H1 (cell line): ENCODE measurements around the gene RBM34. TPM values are rescaled to one million over a fixed set of nuclear protein-coding genes. Genes with fewer than 3 reads are reported as not detected.

Source experiments
- CTCF ChIA-PET: fragments of 300-600 bp; sonication (Branson Sonifier 250); formaldehyde crosslinking; loops from one replicate; lab custom pipeline; 2021; ENCODE audit not compliant: partially characterized antibody; lab: Charles Lee
- POLR2A ChIA-PET: fragments of 300-600 bp; sonication (Branson Sonifier 250); formaldehyde crosslinking; loops from one replicate; lab custom pipeline; 2021; ENCODE audit warnings: inconsistent platforms; ENCODE audit not compliant: partially characterized antibody; lab: Charles Lee
- DNase-seq, 2 experiments: peaks; one replicate each; pipeline versions ENCODE4 v3.0.0 to v3.0.0-alpha.2; 2010 to 2022; ENCODE audit warnings: low spot score in 2 of 2, low read depth in 1 of 2, mixed read lengths in 1 of 2
- FAIRE-seq: peaks from 2 replicates; lab custom pipeline; 2011; peaks lifted over from hg19 to GRCh38; lab: Jason Lieb, UNC
- H2AFZ ChIP-seq: 2 replicates; pipeline ENCODE4 v1.8.1; 2012; ENCODE audit warnings: low read length, inconsistent platforms
- H2AK5ac ChIP-seq: 2 replicates; pipeline ENCODE4 v1.6.1; 2013; ENCODE audit warnings: low read depth, low read length
- H2BK120ac ChIP-seq: replicated peaks from 2 replicates; pipeline ENCODE3; 2013; ENCODE audit warnings: low read depth, low read length, inconsistent platforms
- H2BK12ac ChIP-seq: 2 replicates; pipeline ENCODE4 v1.6.1; 2013; ENCODE audit warnings: low read depth, low read length
- H2BK15ac ChIP-seq: 2 replicates; pipeline ENCODE4 v1.6.1; 2013; ENCODE audit warnings: low read length
- H2BK20ac ChIP-seq: 2 replicates; pipeline ENCODE4 v1.6.1; 2013; ENCODE audit warnings: low read length
- H2BK5ac ChIP-seq: 2 replicates; pipeline ENCODE4 v1.6.1; 2013; ENCODE audit warnings: low read depth, low read length
- H3K14ac ChIP-seq: 2 replicates; pipeline ENCODE4 v1.6.1; 2013; ENCODE audit warnings: inconsistent platforms; ENCODE audit not compliant: insufficient read length
- H3K18ac ChIP-seq: 2 replicates; pipeline ENCODE4 v1.6.1; 2013; ENCODE audit warnings: low read length; ENCODE audit errors: extremely low read depth
- H3K23ac ChIP-seq: 2 replicates; pipeline ENCODE4 v1.6.1; 2013; ENCODE audit warnings: inconsistent platforms; ENCODE audit not compliant: insufficient read length
- H3K23me2 ChIP-seq: 2 replicates; pipeline ENCODE4 v1.6.1; 2013; ENCODE audit warnings: low read depth, low read length
- H3K27ac ChIP-seq: 2 replicates; pipeline ENCODE4 v1.6.1; 2011; ENCODE audit warnings: low read depth, low read length, inconsistent platforms
- H3K27me3 ChIP-seq, 4 experiments: replicated peaks in 1 of 4; 1 replicate in 1 of 4; 2 replicates in 3 of 4; pipeline versions ENCODE4 v1.6.1 to v1.8.1; 2011 to 2013; ENCODE audit warnings: low read length in 3 of 4, mild to moderate bottlenecking in 3 of 4, inconsistent platforms in 2 of 4, mixed read lengths in 2 of 4, moderate library complexity in 1 of 4; ENCODE audit not compliant: control insufficient read depth in 3 of 4, insufficient read depth in 3 of 4; ENCODE audit errors: extremely low read depth in 1 of 4
- H3K36me3 ChIP-seq, 4 experiments: 2 replicates each; pipeline versions ENCODE4 v1.6.1 to v1.8.1; 2011 to 2013; ENCODE audit warnings: mild to moderate bottlenecking in 4 of 4, low read length in 3 of 4, moderate library complexity in 2 of 4, control low read depth in 1 of 4, inconsistent platforms in 1 of 4; ENCODE audit not compliant: insufficient read depth in 4 of 4, control insufficient read depth in 2 of 4
- H3K4ac ChIP-seq: replicated peaks from 2 replicates; pipeline ENCODE3; 2013; ENCODE audit warnings: low read length, low read depth, mixed read lengths, inconsistent platforms; ENCODE audit not compliant: insufficient read length
- H3K4me1 ChIP-seq, 4 experiments: replicated peaks in 1 of 4; 1 replicate in 1 of 4; 2 replicates in 3 of 4; pipeline versions ENCODE4 v1.6.1 to v1.8.1; 2011 to 2013; ENCODE audit warnings: low read length in 3 of 4, inconsistent platforms in 2 of 4, mixed read lengths in 1 of 4; ENCODE audit not compliant: insufficient read depth in 4 of 4, control insufficient read depth in 3 of 4
- H3K4me2 ChIP-seq, 2 experiments: 2 replicates each; pipeline versions ENCODE4 v1.6.1 to v1.8.1; 2011 to 2013; ENCODE audit warnings: low read depth in 2 of 2, low read length in 2 of 2, control low read depth in 1 of 2, inconsistent platforms in 1 of 2, mild to moderate bottlenecking in 1 of 2; ENCODE audit not compliant: insufficient read depth in 1 of 2
- H3K4me3 ChIP-seq, 4 experiments: fragments of 200-600, 300-600 bp in 1 of 4; sonication (generic), shearing (Covaris generic), sonication (Bioruptor Twin) in 1 of 4; 2 replicates each; pipeline versions ENCODE4 v1.5.1 to v1.8.1; 2011 to 2016; ENCODE audit warnings: low read length in 4 of 4, low read depth in 3 of 4, control low read depth in 2 of 4, inconsistent platforms in 2 of 4, mild to moderate bottlenecking in 2 of 4, mixed read lengths in 1 of 4, moderate library complexity in 1 of 4; ENCODE audit not compliant: insufficient read depth in 2 of 4; ENCODE audit errors: extremely low read depth in 1 of 4
- H3K56ac ChIP-seq: replicated peaks from 2 replicates; pipeline ENCODE3; 2013; ENCODE audit warnings: low read depth, mild to moderate bottlenecking, mixed read lengths, low read length, inconsistent platforms; ENCODE audit not compliant: insufficient read length
- H3K79me1 ChIP-seq: 2 replicates; pipeline ENCODE4 v1.6.1; 2013; ENCODE audit warnings: low read depth, low read length, control low read depth
- H3K79me2 ChIP-seq, 2 experiments: 2 replicates each; pipeline versions ENCODE4 v1.6.1 to v1.8.1; 2012 to 2013; ENCODE audit warnings: low read length in 2 of 2, mild to moderate bottlenecking in 2 of 2, inconsistent platforms in 1 of 2; ENCODE audit not compliant: insufficient read depth in 2 of 2, control insufficient read depth in 1 of 2
- H3K9ac ChIP-seq, 4 experiments: replicated peaks in 1 of 4; 1 replicate in 1 of 4; 2 replicates in 3 of 4; pipeline versions ENCODE4 v1.6.1 to v1.8.1; 2011 to 2013; ENCODE audit warnings: low read depth in 3 of 4, low read length in 3 of 4, control low read depth in 2 of 4, mild to moderate bottlenecking in 2 of 4, moderate library complexity in 2 of 4, inconsistent platforms in 1 of 4; ENCODE audit errors: extremely low read depth in 1 of 4
- H3K9me3 ChIP-seq, 2 experiments: 2 replicates each; pipeline versions ENCODE4 v1.6.1 to v1.8.1; 2012 to 2013; ENCODE audit warnings: mild to moderate bottlenecking in 2 of 2, moderate library complexity in 2 of 2, control low read depth in 1 of 2, inconsistent platforms in 1 of 2, low read depth in 1 of 2, low read length in 1 of 2, mixed read lengths in 1 of 2; ENCODE audit not compliant: insufficient read depth in 2 of 2
- H4K20me1 ChIP-seq, 2 experiments: replicated peaks in 1 of 2; 2 replicates each; pipeline versions ENCODE3 to v1.8.1; 2011 to 2013; ENCODE audit warnings: inconsistent platforms in 2 of 2, low read length in 2 of 2, mild to moderate bottlenecking in 1 of 2; ENCODE audit not compliant: insufficient read depth in 2 of 2, control insufficient read depth in 1 of 2
- H4K5ac ChIP-seq: 2 replicates; pipeline ENCODE4 v1.6.1; 2013; ENCODE audit warnings: low read length, low read depth, mixed read lengths, inconsistent platforms; ENCODE audit not compliant: insufficient read length
- H4K8ac ChIP-seq: 2 replicates; pipeline ENCODE4 v1.8.0; 2013; ENCODE audit warnings: mild to moderate bottlenecking, moderate library complexity, low read length, inconsistent platforms; ENCODE audit not compliant: insufficient read depth; ENCODE audit errors: extremely low read depth
- H4K91ac ChIP-seq: replicated peaks from 2 replicates; pipeline ENCODE3; 2013; ENCODE audit warnings: low read length, mixed read lengths, inconsistent platforms; ENCODE audit not compliant: insufficient read length
- TBP ChIP-seq: IDR thresholded peaks from 2 replicates; pipeline ENCODE4 v1.6.1; 2011; ENCODE audit warnings: low read depth, low read length, improper control_type of control experiment
- polyA plus RNA-seq, 7 experiments: library from polyadenylated mRNA; depleted of rRNA in 3 of 7; stranded (reverse) in 5 of 7; unstranded in 2 of 7; fragments of >200 nt in 5 of 7; fragments of 200-250 nt in 2 of 7; gene quantifications; 1 replicate in 5 of 7; 2 replicates in 1 of 7; 4 replicates in 1 of 7; pipeline versions ENCODE4 v1.2.1 to v1.2.3, GENCODE V29; 2011 to 2013; ENCODE audit warnings: missing spikeins in 2 of 7, mixed read lengths in 2 of 7
- total RNA-seq: library from RNA; stranded (reverse); fragmentation: NEBNext Ultra II Directional; extraction: Animal tissue kit (Norgen Biotek cat#: 25700); gene quantifications from 2 replicates; pipeline ENCODE4 v1.2.1, GENCODE V29; 2021
- TF ChIP-seq, protein P1 (sequence below): IDR thresholded peaks from 2 replicates; pipeline ENCODE4 v1.6.1; 2012; ENCODE audit warnings: inconsistent platforms

The RBM34 gene
- total and polyA plus RNA-seq, 2 of the 8 experiments (the other 6 are each of a cell fraction or from before 2014, with no cell fraction given) = 18.8 to 108 TPM

DNA sequence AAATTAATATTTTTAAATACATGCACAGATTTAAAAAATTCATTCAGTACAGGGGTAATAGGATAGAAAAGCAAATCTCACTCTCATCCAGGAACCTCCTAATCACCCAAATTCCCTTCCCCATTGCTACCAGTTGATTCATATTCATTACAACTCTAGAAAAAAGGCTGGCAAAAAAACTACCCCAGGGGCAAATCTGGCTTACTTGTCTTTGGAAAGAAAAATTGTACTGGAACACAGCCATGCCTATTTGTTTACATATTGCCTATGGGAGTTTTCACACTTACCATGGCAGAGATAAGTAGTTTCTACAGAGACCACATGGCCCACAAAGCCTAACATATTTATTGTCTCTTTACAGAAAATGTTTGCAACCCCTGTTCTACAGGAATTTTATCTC lies 8.9 kb upstream of the RBM34 start:
- no peak overlapping the region for H3K27ac ChIP-seq
- no peak overlapping the region for H3K4me2 ChIP-seq
- no peaks in the 10 kb centered on the region for H3K79me2 ChIP-seq
- H3K23ac ChIP-seq = no peak overlapping the region
- no peaks in the 10 kb centered on the region for H3K9me3 ChIP-seq
- DNase-seq (no peak), FAIRE-seq (no peak)
- no peak overlapping the region for H3K56ac ChIP-seq
- no peaks in the 10 kb centered on the region for H3K79me1 ChIP-seq
- no peak overlapping the region for H4K8ac ChIP-seq
- no peak overlapping the region for H2BK5ac ChIP-seq
- H3K4me3 ChIP-seq = no peak overlapping the region
- no peaks in the 10 kb centered on the region for H3K23me2 ChIP-seq
- no peaks in the 10 kb centered on the region for H3K27me3 ChIP-seq
- H3K18ac ChIP-seq = no peak overlapping the region
- peaks cover 0 to 1% of the 10 kb centered on the region in 2 experiments for H4K20me1 ChIP-seq
- no peak overlapping the region for H4K91ac ChIP-seq
- no peak overlapping the region for H3K14ac ChIP-seq
- peaks cover 6 to 59% (median 23%) of the 10 kb centered on the region in 4 experiments for H3K36me3 ChIP-seq
- POLR2A ChIA-PET = no interaction called here
- no peak overlapping the region for H2BK12ac ChIP-seq
- no peak overlapping the region for H3K9ac ChIP-seq
- CTCF ChIA-PET = interaction anchor here (0.6 kb wide), 1 partner anchor 8 kb away, joined by 3 read pairs; no protein-coding TSS in a partner anchor
- no peak overlapping the region for H2BK20ac ChIP-seq
- no peak overlapping the region for H4K5ac ChIP-seq
- H2AFZ ChIP-seq = no peak overlapping the region
- no peak overlapping the region for H2BK120ac ChIP-seq
- H2AK5ac ChIP-seq = no peak overlapping the region
- H3K4ac ChIP-seq = no peak overlapping the region
- no peaks in the 10 kb centered on the region for H3K4me1 ChIP-seq
- no peak overlapping the region for H2BK15ac ChIP-seq
- TF ChIP-seq, protein P1, sequence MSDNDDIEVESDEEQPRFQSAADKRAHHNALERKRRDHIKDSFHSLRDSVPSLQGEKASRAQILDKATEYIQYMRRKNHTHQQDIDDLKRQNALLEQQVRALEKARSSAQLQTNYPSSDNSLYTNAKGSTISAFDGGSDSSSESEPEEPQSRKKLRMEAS = no peak
- TF ChIP-seq TBP = no peak
